Fibroblast of skin of scalp (primary cell): ENCODE results near the gene DEFB129. TPM values are rescaled to one million over a fixed set of nuclear protein-coding genes. Genes with fewer than 3 reads are reported as not detected.
A peak's percentile ranks its signal among the peaks of the same experiment; 100 is the strongest.
"Not testable (repeated sequence)": the region's sequence is repeated elsewhere in the genome, so short reads cannot be mapped to it uniquely, and the experiment has no call there.

Experiments used
- DNase-seq: peaks from one replicate; pipeline ENCODE4 v3.0.0-alpha.2; 2013
- polyA plus RNA-seq, 2 experiments: library from polyadenylated mRNA; unstranded; fragments of 120-200 nt; gene quantifications; one replicate each; pipeline ENCODE4 v1.2.1, GENCODE V29; 2013; ENCODE audit not compliant: insufficient read length in 2 of 2

Gene DEFB129
- not detected for polyA plus RNA-seq (2013, experiment 1 of 2; ENCODE audit: insufficient read length)
- not detected for polyA plus RNA-seq (2013, experiment 2 of 2; ENCODE audit: insufficient read length)

- no peak for DNase-seq
These were observed at the start of gene DEFB129 for GRCh38 chr20:226958-227357. Gene DEFB129 (plus strand): TSS chr20:227258. CDS start chr20:227289, 31 bp downstream.

GRCh38 chr20:184288-184687 lies 42.8 kb upstream of the DEFB129 start:
- no peak for DNase-seq

GRCh38 chr20:187733-188132 lies 39.3 kb upstream of the DEFB129 start:
- DNase-seq, result no peak

- no peak for DNase-seq
These were observed 37.4 kb upstream of the DEFB129 start, which contains the start of gene DEFB128 for GRCh38 chr20:189611-190010. Gene DEFB128 (minus strand): TSS chr20:189711. CDS start chr20:189623, 88 bp downstream.

GRCh38 chr20:198225-198624 lies 28.8 kb upstream of the DEFB129 start:
- DNase-seq, result no peak

GRCh38 chr20:199996-200395 lies 27.1 kb upstream of the DEFB129 start:
- DNase-seq, result peak; percentile 2

GRCh38 chr20:203630-204029 lies 23.4 kb upstream of the DEFB129 start:
- not testable (repeated sequence) for DNase-seq

- peak; percentile 69 for DNase-seq
These were observed 18.0 kb upstream of the DEFB129 start for GRCh38 chr20:208942-209566.

GRCh38 chr20:210809-211502 lies 16.1 kb upstream of the DEFB129 start:
- DNase-seq, result no peak

- DNase-seq, result no peak
These were observed 12.7 kb upstream of the DEFB129 start for GRCh38 chr20:214383-214782.

GRCh38 chr20:215796-216195 lies 11.3 kb upstream of the DEFB129 start:
- no peak for DNase-seq

- DNase-seq, result no peak
These were observed 9.8 kb upstream of the DEFB129 start for GRCh38 chr20:217266-217665.

- DNase-seq, result peak; percentile 7
These were observed 7.6 kb upstream of the DEFB129 start for GRCh38 chr20:219290-220115.

GRCh38 chr20:221258-221830 lies 5.7 kb upstream of the DEFB129 start:
- DNase-seq, result no peak

GRCh38 chr20:225879-226278 lies 1.2 kb upstream of the DEFB129 start:
- DNase-seq, result not testable (repeated sequence)

GRCh38 chr20:227439-228105 lies 514 bp downstream of the DEFB129 start:
- no peak for DNase-seq

GRCh38 chr20:235891-236290 lies 8.8 kb downstream of the DEFB129 start:
- peak; percentile 4 for DNase-seq

GRCh38 chr20:237489-237888 lies 10.4 kb downstream of the DEFB129 start:
- DNase-seq, result no peak

- DNase-seq, result no peak
These were observed 10.9 kb downstream of the DEFB129 start for GRCh38 chr20:237929-238328.

- DNase-seq, result no peak
These were observed 15.8 kb downstream of the DEFB129 start for GRCh38 chr20:242905-243304.

- no peak for DNase-seq
These were observed 24.3 kb downstream of the DEFB129 start for GRCh38 chr20:251354-251753.

GRCh38 chr20:252801-253200 lies 25.7 kb downstream of the DEFB129 start:
- DNase-seq, result no peak
